ENCODE data around the gene DNAJB14. TPM values are rescaled to one million over a fixed set of nuclear protein-coding genes. Genes with fewer than 3 reads are reported as not detected.

DNAJB14 gene
- total RNA-seq, 6 donors from 2014 or later: 37.7 to 57.4 (median 47.3) TPM

DNA sequence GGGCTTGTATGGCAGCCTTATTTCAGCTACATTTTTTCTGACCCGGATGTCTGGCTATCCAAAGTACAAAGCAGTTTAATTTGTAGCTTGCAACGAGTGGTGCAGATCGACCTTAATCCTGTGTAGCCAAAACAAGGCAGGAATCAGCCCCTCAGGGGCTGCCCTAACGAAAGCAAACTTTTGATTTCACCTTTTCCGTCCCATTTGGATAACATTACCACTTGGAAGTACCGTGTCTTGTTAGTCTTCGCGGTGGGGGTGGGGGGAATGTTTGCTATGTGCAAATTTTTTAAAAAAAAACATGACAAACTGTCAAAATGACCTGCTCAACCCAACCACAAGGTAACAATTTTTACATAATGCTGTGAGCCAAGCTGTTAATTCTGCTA lies 766 bp upstream of the DNAJB14 start:
- no peaks in the 10 kb centered on the region for H3K9me3 ChIP-seq
- H3K27me3 ChIP-seq: no peaks in the 10 kb centered on the region
- peak overlapping the region in 3 of 4 donors; percentile 94 to 96 (median 95) for H3K4me3 ChIP-seq
- peaks cover 0 to 12% (median 4%) of the 10 kb centered on the region in 4 donors for H3K36me3 ChIP-seq
- 18 to 28% methylated on average over 8 of the region's 8 CpGs for WGBS, 2 donors
- ATAC-seq (ENCODE audit: low FRiP score in 2 of 2) (no peak), DNase-seq (no peak)
- H3K4me1 ChIP-seq: peaks cover 42 to 59% (median 49%) of the 10 kb centered on the region in 4 donors
- peak overlapping the region; percentile 91 to 99 (median 96) for H3K27ac ChIP-seq
- TF ChIP-seq POLR2A (IDR thresholded peaks at IDR 0.05) (no peak), POLR2AphosphoS5 (IDR thresholded peaks at IDR 0.05) (no peak)

DNA sequence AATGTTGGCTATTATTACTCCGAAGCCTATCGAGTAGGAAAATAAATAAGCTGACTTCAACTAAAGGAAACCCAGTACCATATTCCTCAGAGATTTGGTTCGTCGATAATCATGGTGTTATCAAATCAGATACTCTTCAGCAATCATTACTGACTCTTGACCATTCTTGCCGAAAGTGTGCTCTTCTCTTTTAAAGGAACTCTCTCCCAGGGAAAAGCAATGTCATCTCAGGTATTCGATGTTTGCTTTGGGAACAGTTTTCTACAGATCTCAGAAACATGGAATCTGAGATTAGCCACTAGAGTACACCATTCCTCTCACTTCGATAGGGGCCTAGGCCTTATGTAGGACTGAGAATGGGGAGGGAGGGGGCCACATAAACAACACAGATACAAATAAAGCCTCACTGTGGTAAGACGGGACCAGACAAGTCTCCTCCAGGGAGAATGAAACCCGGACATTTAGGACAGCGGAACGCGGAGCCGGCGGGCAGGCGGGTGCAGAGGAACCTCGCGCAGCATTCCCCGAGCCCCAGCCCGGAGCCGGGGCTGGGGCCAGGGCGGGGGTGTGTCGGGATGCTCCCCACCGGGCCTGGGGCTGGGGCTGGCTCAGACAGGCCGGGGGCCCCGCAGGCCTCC lies 581 bp downstream of the DNAJB14 start:
- WGBS, 2 donors: 2 to 3% methylated on average over 11 to 21 of the region's 25 CpGs
- Histone ChIP-seq H3K36me3 (peaks cover 0 to 12% (median 4%) of the 10 kb centered on the region in 4 donors), H3K27me3 (no peaks in the 10 kb centered on the region), H3K4me3 (peak overlapping the region; percentile 87 to 96 (median 94)), H3K27ac (peak overlapping the region; percentile 91 to 99 (median 96)), H3K4me1 (peaks cover 35 to 51% (median 43%) of the 10 kb centered on the region in 4 donors), H3K9me3 (no peaks in the 10 kb centered on the region)
- TF ChIP-seq CTCF (IDR thresholded peaks at IDR 0.05): no peak
- no peak for TF ChIP-seq POLR2A (IDR thresholded peaks at IDR 0.05)
- TF ChIP-seq EP300 (IDR thresholded peaks at IDR 0.05): no peak
- no peak for TF ChIP-seq POLR2AphosphoS5 (IDR thresholded peaks at IDR 0.05)
- ATAC-seq (ENCODE audit: low FRiP score in 2 of 2): peak in 1 of 2 donors; percentile 20
- peak; percentile 30 to 90 for DNase-seq

GRCh38 chr4:99943904-99944437 lies 2.4 kb downstream of the DNAJB14 start:
- peak overlapping the region in 1 of 4 donors; percentile 96 for H3K4me3 ChIP-seq

DNA sequence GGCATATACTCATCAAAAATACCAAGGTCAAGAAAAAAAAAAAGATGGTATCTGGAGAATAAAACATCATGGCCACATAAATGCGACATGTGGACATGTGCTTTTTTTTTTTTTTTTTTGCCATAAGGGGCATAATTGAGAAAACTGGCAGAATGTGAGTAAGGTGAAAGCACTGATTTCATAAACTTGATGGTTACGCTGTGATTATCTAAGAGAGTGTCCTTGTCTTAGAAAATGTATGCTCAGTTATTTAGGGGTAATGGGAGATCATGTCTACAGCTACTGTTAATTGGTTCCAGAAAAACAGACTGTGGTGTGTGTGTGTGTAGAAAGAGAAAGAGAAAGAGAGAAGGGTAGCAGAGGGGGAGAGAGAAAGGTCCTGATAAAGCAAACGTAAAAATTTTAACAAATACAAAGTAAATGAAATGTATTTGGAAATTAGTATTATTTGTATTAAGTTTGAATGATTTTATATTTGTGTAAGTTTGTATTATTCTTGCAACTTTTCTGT lies 8.1 kb downstream of the DNAJB14 start:
- TF ChIP-seq POLR2AphosphoS5 (IDR thresholded peaks at IDR 0.05) (no peak), EP300 (IDR thresholded peaks at IDR 0.05) (no peak), POLR2A (IDR thresholded peaks at IDR 0.05) (no peak), CTCF (IDR thresholded peaks at IDR 0.05) (no peak)
- 94 to 95% methylated on average over 3 of the region's 3 CpGs for WGBS, 2 donors
- H3K9me3 ChIP-seq: peaks cover 5 to 20% (median 10%) of the 10 kb centered on the region in 4 donors
- peaks cover 0 to 17% (median 0%) of the 10 kb centered on the region in 4 donors for H3K36me3 ChIP-seq
- H3K27ac ChIP-seq: no peak overlapping the region
- DNase-seq (no peak), ATAC-seq (ENCODE audit: low FRiP score in 2 of 2) (no peak)
- peaks cover 0 to 7% (median 7%) of the 10 kb centered on the region in 4 donors for H3K4me1 ChIP-seq
- no peak overlapping the region for H3K4me3 ChIP-seq
- H3K27me3 ChIP-seq: no peaks in the 10 kb centered on the region

More at GRCh38 chr4:99943904-99944437, 2.4 kb downstream of the DNAJB14 start:
- peaks cover 35 to 50% (median 42%) of the 10 kb centered on the region in 4 donors for H3K4me1 ChIP-seq
- 76 to 81% methylated on average over 2 of the region's 2 CpGs for WGBS, 2 donors
- H3K36me3 ChIP-seq: peaks cover 0 to 14% (median 4%) of the 10 kb centered on the region in 4 donors
- H3K27me3 ChIP-seq: no peaks in the 10 kb centered on the region
- ATAC-seq (ENCODE audit: low FRiP score in 2 of 2) (no peak), DNase-seq (no peak)
- TF ChIP-seq POLR2AphosphoS5 (IDR thresholded peaks at IDR 0.05) (no peak), CTCF (IDR thresholded peaks at IDR 0.05) (no peak), EP300 (IDR thresholded peaks at IDR 0.05) (no peak), POLR2A (IDR thresholded peaks at IDR 0.05) (no peak)
- no peaks in the 10 kb centered on the region for H3K9me3 ChIP-seq
- no peak overlapping the region for H3K27ac ChIP-seq

DNA sequence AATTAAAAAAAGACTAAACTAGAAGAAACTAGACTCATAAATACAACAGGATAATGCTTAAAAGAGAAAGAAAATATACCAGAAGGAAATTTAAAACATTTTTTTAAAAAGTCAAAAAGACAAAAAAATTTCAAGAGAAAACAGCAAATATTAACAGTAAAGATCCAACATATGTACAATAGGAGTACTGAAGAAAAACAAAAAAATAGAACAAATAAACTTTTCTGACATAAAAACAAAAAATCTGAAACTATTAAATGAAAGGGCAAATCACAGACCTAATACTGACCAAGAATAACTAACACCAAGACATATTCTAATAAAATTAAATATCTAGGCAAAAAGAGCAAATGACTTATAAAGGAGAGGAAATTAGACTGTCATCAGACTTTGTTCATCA lies 11.5 kb downstream of the DNAJB14 start:
- TF ChIP-seq EP300 (IDR thresholded peaks at IDR 0.05): no peak
- TF ChIP-seq POLR2AphosphoS5 (IDR thresholded peaks at IDR 0.05): no peak
- no peak for TF ChIP-seq CTCF (IDR thresholded peaks at IDR 0.05)
- TF ChIP-seq POLR2A (IDR thresholded peaks at IDR 0.05): no peak
- H3K4me3 ChIP-seq: no peak overlapping the region
- DNase-seq: no peak

More for the DNA sequence above, 11.5 kb downstream of the DNAJB14 start:
- no peaks in the 10 kb centered on the region for H3K27me3 ChIP-seq
- H3K27ac ChIP-seq: no peak overlapping the region
- H3K4me1 ChIP-seq: peaks cover 0 to 4% (median 0%) of the 10 kb centered on the region in 4 donors
- ATAC-seq (ENCODE audit: low FRiP score in 2 of 2): no peak
- H3K36me3 ChIP-seq: peaks cover 0 to 23% (median 0%) of the 10 kb centered on the region in 4 donors
- H3K9me3 ChIP-seq: peaks cover 5 to 20% (median 10%) of the 10 kb centered on the region in 4 donors

Measured in upper lobe of left lung (tissue), 6 donors.